ENCODE measurements around the gene KIAA0753. TPM values are rescaled to one million over a fixed set of nuclear protein-coding genes. Genes with fewer than 3 reads are reported as not detected.

The KIAA0753 gene
- total RNA-seq, 1 experiment from 2014 or later: 18.3 TPM

DNA sequence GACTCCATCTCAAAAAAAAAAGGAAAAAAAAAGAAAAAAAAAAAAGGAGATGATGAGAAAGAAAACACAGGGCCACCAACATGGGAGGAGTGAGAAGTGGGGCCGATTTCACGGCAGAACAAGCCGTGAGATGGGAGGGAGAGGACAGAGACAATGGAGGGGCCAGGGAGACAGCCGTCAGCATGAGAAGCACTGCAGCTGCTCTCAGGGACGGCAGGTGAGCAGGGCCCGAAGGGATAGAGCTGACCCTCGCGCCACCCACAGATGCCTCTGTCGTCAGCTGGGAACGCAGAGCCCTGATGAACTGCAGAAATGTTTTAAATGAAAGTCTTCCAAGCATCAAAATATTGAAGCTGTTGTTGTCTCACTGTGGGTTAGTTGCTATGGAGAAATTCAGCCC, 104.5 kb downstream of the KIAA0753 start (continued):
- TF ChIP-seq, protein P1, sequence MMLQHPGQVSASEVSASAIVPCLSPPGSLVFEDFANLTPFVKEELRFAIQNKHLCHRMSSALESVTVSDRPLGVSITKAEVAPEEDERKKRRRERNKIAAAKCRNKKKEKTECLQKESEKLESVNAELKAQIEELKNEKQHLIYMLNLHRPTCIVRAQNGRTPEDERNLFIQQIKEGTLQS (IDR thresholded peaks at IDR 0.05): no peak
- TF ChIP-seq ZFX (IDR thresholded peaks at IDR 0.05) (no peak), POLR2AphosphoS5 (IDR thresholded peaks at IDR 0.05; ENCODE audit: low read depth, low read length) (no peak), JUND (IDR thresholded peaks at IDR 0.05) (no peak)

DNA sequence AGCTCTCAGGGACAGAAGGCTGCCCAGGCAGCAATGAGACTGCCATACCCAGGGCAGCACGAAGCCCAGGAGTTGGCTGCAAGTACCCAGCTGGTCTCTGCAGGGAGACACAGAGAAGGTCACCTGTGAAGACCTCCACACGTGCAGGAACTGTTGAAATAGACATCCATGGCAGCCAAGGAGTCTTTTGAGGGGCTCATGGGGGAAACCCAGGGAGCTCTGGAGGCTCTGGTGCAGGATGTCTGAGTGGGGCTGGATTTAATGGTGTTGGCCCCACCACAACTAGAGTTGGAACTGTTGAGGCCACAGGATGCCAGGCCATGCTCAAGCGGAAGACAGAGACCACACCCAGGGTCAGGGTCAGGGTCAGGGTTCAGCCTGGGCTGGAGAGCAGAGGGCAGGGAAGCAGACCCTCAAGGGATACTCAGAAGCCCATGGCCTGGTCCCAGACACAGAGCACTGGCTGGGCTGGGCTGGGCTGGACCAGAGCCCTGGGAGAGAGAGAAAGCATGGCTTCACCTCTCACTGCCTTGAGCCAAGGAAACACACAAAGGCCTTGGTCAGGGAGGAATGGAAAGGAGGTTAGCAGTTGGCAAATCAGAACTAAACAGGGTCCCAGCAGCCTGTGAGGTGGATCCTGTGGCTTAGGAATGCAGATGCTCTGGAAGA, 105.5 kb downstream of the KIAA0753 start:
- ChIA-PET RAD21 (ENCODE audit: low non-redundant PET in 1 of 2, low total read pairs in 2 of 2, uncharacterized antibody in 2 of 2, unreplicated experiment in 2 of 2) (no interaction called here), CTCF (no interaction called here), POLR2A (no interaction called here)
- ATAC-seq (no peak), DNase-seq (ENCODE audit: low read depth, low spot score) (no peak)
- Histone ChIP-seq H3K9ac (ENCODE audit: low read length) (no peak overlapping the region), H3K27me3 (ENCODE audit: insufficient read depth, low read length) (no peaks in the 10 kb centered on the region), H4K20me1 (ENCODE audit: insufficient read depth) (no peaks in the 10 kb centered on the region), H3K4me3 (replicated peaks in 1 of 2; ENCODE audit: low read depth in 1 of 2, low read length in 2 of 2) (no peak overlapping the region), H3K4me2 (ENCODE audit: low read length) (no peak overlapping the region), H3K9me3 (ENCODE audit: control insufficient read depth in 1 of 2, insufficient read depth in 1 of 2, low read depth in 1 of 2, low read length in 2 of 2) (no peaks in the 10 kb centered on the region), H3K4me1 (ENCODE audit: control insufficient read depth in 1 of 2, insufficient read depth in 2 of 2, low read length in 2 of 2) (peaks cover 0 to under 1% of the 10 kb centered on the region in 2 experiments; a peak in 1 of 4 replicates), H2AFZ (ENCODE audit: low read depth, low read length, poor library complexity, severe bottlenecking) (no peak overlapping the region), H3K9me2 (ENCODE audit: insufficient read depth) (no peaks in the 10 kb centered on the region), H3K27ac (ENCODE audit: low read depth, low read length) (no peak overlapping the region), H3K36me3 (ENCODE audit: control insufficient read depth in 1 of 2, insufficient read depth in 2 of 2, low read length in 2 of 2) (no peaks in the 10 kb centered on the region), H3K79me2 (ENCODE audit: insufficient read depth, low read length) (no peaks in the 10 kb centered on the region)
- BruUV-seq (replicated peaks): no TSS peak
- TF ChIP-seq SP1 (IDR thresholded peaks at IDR 0.05; ENCODE audit: low read depth): no peak
- no peak for TF ChIP-seq ZFX (IDR thresholded peaks at IDR 0.05)
- TF ChIP-seq, protein P2, sequence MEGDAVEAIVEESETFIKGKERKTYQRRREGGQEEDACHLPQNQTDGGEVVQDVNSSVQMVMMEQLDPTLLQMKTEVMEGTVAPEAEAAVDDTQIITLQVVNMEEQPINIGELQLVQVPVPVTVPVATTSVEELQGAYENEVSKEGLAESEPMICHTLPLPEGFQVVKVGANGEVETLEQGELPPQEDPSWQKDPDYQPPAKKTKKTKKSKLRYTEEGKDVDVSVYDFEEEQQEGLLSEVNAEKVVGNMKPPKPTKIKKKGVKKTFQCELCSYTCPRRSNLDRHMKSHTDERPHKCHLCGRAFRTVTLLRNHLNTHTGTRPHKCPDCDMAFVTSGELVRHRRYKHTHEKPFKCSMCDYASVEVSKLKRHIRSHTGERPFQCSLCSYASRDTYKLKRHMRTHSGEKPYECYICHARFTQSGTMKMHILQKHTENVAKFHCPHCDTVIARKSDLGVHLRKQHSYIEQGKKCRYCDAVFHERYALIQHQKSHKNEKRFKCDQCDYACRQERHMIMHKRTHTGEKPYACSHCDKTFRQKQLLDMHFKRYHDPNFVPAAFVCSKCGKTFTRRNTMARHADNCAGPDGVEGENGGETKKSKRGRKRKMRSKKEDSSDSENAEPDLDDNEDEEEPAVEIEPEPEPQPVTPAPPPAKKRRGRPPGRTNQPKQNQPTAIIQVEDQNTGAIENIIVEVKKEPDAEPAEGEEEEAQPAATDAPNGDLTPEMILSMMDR (IDR thresholded peaks at IDR 0.05 in 2 of 3, conservative IDR thresholded peaks at IDR 0.05 in 1 of 3; ENCODE audit: borderline replicate concordance in 1 of 3, insufficient read depth in 1 of 3, low read depth in 2 of 3, low read length in 2 of 3): no peak
- no peak for TF ChIP-seq SRF (IDR thresholded peaks at IDR 0.05; ENCODE audit: low read depth)
- no peak for TF ChIP-seq SIN3A (IDR thresholded peaks at IDR 0.05; ENCODE audit: low read depth)
- no peak for TF ChIP-seq CEBPB (IDR thresholded peaks at IDR 0.05; ENCODE audit: low read depth)
- TF ChIP-seq POLR2AphosphoS5 (IDR thresholded peaks at IDR 0.05; ENCODE audit: low read depth, low read length): no peak
- TF ChIP-seq JUND (IDR thresholded peaks at IDR 0.05): no peak
- TF ChIP-seq RAD21 (IDR thresholded peaks at IDR 0.05; ENCODE audit: low read depth): no peak
- intact Hi-C loops (cut with micrococcal nuclease): no loop called here
